Measurements from ENCODE around the gene LOXL1.

DNA sequence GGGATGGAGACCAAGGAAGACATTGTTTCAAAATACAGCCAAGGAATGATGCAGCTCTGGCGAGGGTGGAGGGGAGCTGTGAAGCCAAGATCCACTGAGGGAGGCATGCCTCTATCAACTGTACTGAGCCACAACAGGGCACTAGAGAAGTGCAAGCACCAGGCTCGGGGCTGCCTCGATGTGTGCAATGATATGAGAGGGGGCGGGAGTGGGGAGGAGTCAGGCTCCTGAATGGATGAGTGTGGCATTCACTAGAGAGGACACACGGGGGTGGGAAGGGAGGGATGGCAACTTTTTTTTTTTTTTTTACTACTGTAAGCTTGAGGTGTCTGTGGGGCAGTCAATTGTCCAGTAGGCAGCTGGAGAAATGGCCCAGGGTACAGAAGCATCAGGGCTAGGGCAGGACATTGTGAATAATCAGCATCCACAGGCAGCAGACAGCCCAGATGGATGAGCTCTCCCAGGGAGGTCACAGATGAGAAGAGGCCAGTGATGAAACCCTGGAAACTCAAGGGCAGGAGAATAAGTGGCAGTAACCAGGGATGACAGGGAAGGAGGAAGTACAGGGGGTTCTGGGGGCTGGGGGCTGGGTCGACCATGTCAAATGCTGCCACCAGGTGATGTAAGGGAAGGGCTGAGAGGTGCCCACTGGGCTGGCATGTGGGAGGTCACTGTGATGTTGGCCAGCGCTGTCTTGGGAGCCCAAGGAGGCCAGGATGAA lies 60.0 kb downstream of the LOXL1 start:
- TF ChIP-seq, protein P1, sequence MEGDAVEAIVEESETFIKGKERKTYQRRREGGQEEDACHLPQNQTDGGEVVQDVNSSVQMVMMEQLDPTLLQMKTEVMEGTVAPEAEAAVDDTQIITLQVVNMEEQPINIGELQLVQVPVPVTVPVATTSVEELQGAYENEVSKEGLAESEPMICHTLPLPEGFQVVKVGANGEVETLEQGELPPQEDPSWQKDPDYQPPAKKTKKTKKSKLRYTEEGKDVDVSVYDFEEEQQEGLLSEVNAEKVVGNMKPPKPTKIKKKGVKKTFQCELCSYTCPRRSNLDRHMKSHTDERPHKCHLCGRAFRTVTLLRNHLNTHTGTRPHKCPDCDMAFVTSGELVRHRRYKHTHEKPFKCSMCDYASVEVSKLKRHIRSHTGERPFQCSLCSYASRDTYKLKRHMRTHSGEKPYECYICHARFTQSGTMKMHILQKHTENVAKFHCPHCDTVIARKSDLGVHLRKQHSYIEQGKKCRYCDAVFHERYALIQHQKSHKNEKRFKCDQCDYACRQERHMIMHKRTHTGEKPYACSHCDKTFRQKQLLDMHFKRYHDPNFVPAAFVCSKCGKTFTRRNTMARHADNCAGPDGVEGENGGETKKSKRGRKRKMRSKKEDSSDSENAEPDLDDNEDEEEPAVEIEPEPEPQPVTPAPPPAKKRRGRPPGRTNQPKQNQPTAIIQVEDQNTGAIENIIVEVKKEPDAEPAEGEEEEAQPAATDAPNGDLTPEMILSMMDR (IDR thresholded peaks at IDR 0.05; ENCODE audit: low read length), result no peak
- no peak for TF ChIP-seq EZH2 (IDR thresholded peaks at IDR 0.05; ENCODE audit: borderline replicate concordance, low read length)
